Hepatocyte (in vitro differentiated cells): ENCODE data around the gene CT45A2.
"Not testable (repeated sequence)": the region's sequence is repeated elsewhere in the genome, so short reads cannot be mapped to it uniquely, and the experiment has no call there.

Experiments used
- CTCF ChIP-seq: fragments of 200-600 bp; sonication (generic); IDR thresholded peaks from 2 replicates; pipeline ENCODE4 v1.5.1; 2016; ENCODE audit warnings: antibody characterized with exemption, mild to moderate bottlenecking; ENCODE audit not compliant: poor library complexity
- EZH2 ChIP-seq: fragments of 200-600 bp; sonication (generic); IDR thresholded peaks from 2 replicates; pipeline ENCODE4 v1.6.1; 2016; ENCODE audit warnings: antibody characterized with exemption, mild to moderate bottlenecking, borderline replicate concordance

GRCh38 chrX:135819912-135820311, at the start of gene CT45A2:
- not testable (repeated sequence) for TF ChIP-seq CTCF, EZH2
